HEK293 (cell line): ENCODE results near the gene SUFU.

Experiments used
- CTCF ChIA-PET: fragments of 350-600 bp; formaldehyde crosslinking; extraction: SDS; loops from one replicate; lab custom pipeline; 2021; ENCODE audit warnings: antibody characterized with exemption; lab: Yijun Ruan, JAX
- POLR2A ChIA-PET: fragments of 300-600 bp; formaldehyde crosslinking; extraction: SDS; loops from one replicate; lab custom pipeline; 2020; ENCODE audit warnings: antibody characterized with exemption, inconsistent platforms; lab: Yijun Ruan, JAX
- H3K27ac ChIP-seq: fragments of 200-500 bp; sonication (Bioruptor generic); 2 replicates; pipeline ENCODE4 v1.5.1; 2014; ENCODE audit warnings: low read depth, low read length, control low read depth, inconsistent platforms; ENCODE audit errors: extremely low read depth
- H3K36me3 ChIP-seq, 2 experiments: fragments of 200-500 bp in 1 of 2; sonication (Bioruptor generic) in 1 of 2; 1 replicate in 1 of 2; 2 replicates in 1 of 2; pipeline ENCODE4 v1.5.1; 2014 to 2017; ENCODE audit warnings: inconsistent platforms in 2 of 2, low read length in 2 of 2; ENCODE audit not compliant: control insufficient read depth in 2 of 2, insufficient read depth in 1 of 2
- H3K4me1 ChIP-seq: fragments of 200-500 bp; sonication (Bioruptor generic); 2 replicates; pipeline ENCODE4 v1.5.1; 2014; ENCODE audit warnings: mild to moderate bottlenecking, low read length, inconsistent platforms; ENCODE audit not compliant: control insufficient read depth, insufficient read depth
- H3K4me3 ChIP-seq: 2 replicates; pipeline ENCODE4 v1.5.1; 2011; ENCODE audit warnings: low read depth, mild to moderate bottlenecking, control low read depth, low read length, moderate library complexity
- H3K9me3 ChIP-seq: fragments of 200-500 bp; sonication (Bioruptor generic); 2 replicates; pipeline ENCODE4 v1.5.1; 2014; ENCODE audit warnings: low read depth, low read length, inconsistent platforms; ENCODE audit not compliant: control insufficient read depth, insufficient read depth
- HOXD13 ChIP-seq: sonication (generic); formaldehyde crosslinking; IDR thresholded peaks from 2 replicates; pipeline ENCODE4 v1.8.0; 2022; ENCODE audit warnings: missing genetic modification reagents, borderline replicate concordance
- PRDM6 ChIP-seq: fragments of 450-650 bp; formaldehyde crosslinking; IDR thresholded peaks from 2 replicates; pipeline ENCODE4 v1.5.1; 2017; ENCODE audit warnings: missing biosample characterization, missing genetic modification characterization
- YY1 ChIP-seq: fragments of 450-650 bp; formaldehyde crosslinking; IDR thresholded peaks from 2 replicates; pipeline ENCODE4 v1.5.1; 2018; ENCODE audit warnings: missing biosample characterization, missing genetic modification characterization
- ZBTB44 ChIP-seq: fragments of 450-650 bp; IDR thresholded peaks from 2 replicates; pipeline ENCODE4 v1.5.1; 2018; ENCODE audit warnings: missing biosample characterization, mild to moderate bottlenecking, missing genetic modification characterization
- ZFP3 ChIP-seq: fragments of 450-650 bp; formaldehyde crosslinking; IDR thresholded peaks from 2 replicates; pipeline ENCODE4 v1.5.1; 2016; ENCODE audit warnings: low read depth, missing biosample characterization, missing genetic modification characterization
- ZNF112 ChIP-seq: fragments of 450-650 bp; formaldehyde crosslinking; IDR thresholded peaks from 2 replicates; pipeline ENCODE4 v1.5.0; 2017; ENCODE audit warnings: missing biosample characterization, missing genetic modification characterization
- ZNF132 ChIP-seq: fragments of 450-650 bp; formaldehyde crosslinking; IDR thresholded peaks from 2 replicates; pipeline ENCODE4 v1.5.1; 2017; ENCODE audit warnings: missing biosample characterization, missing genetic modification characterization, borderline replicate concordance
- ZNF138 ChIP-seq: fragments of 450-650 bp; formaldehyde crosslinking; IDR thresholded peaks from 2 replicates; pipeline ENCODE4 v1.5.1; 2016; ENCODE audit warnings: missing biosample characterization, missing genetic modification characterization, borderline replicate concordance
- ZNF157 ChIP-seq: fragments of 450-650 bp; formaldehyde crosslinking; IDR thresholded peaks from 2 replicates; pipeline ENCODE4 v1.5.1; 2016; ENCODE audit warnings: missing biosample characterization, missing genetic modification characterization
- ZNF214 ChIP-seq: fragments of 450-650 bp; formaldehyde crosslinking; IDR thresholded peaks from 2 replicates; pipeline ENCODE4 v1.5.1; 2017; ENCODE audit warnings: missing biosample characterization, mild to moderate bottlenecking, missing genetic modification characterization, borderline replicate concordance
- ZNF221 ChIP-seq: fragments of 450-650 bp; formaldehyde crosslinking; IDR thresholded peaks from 2 replicates; pipeline ENCODE4 v1.5.1; 2017; ENCODE audit warnings: missing biosample characterization, missing genetic modification characterization, borderline replicate concordance
- ZNF311 ChIP-seq: fragments of 450-650 bp; formaldehyde crosslinking; IDR thresholded peaks from 2 replicates; pipeline ENCODE4 v1.5.1; 2017; ENCODE audit warnings: missing biosample characterization, missing genetic modification characterization, borderline replicate concordance
- ZNF426 ChIP-seq: fragments of 450-650 bp; formaldehyde crosslinking; IDR thresholded peaks from 2 replicates; pipeline ENCODE4 v1.5.1; 2017; ENCODE audit warnings: missing biosample characterization, missing genetic modification characterization, mild to moderate bottlenecking, inconsistent platforms, moderate library complexity
- ZNF433 ChIP-seq: fragments of 450-650 bp; formaldehyde crosslinking; IDR thresholded peaks from 2 replicates; pipeline ENCODE4 v1.5.1; 2016; ENCODE audit warnings: missing biosample characterization, missing genetic modification characterization, low read depth
- ZNF529 ChIP-seq: fragments of 450-650 bp; formaldehyde crosslinking; IDR thresholded peaks from 2 replicates; pipeline ENCODE4 v1.5.1; 2017; ENCODE audit warnings: missing genetic modification characterization, missing biosample characterization; ENCODE audit not compliant: insufficient replicate concordance
- ZNF555 ChIP-seq: fragments of 450-650 bp; formaldehyde crosslinking; conservative IDR thresholded peaks from 2 replicates; pipeline ENCODE4 v1.5.1; 2017; ENCODE audit warnings: missing biosample characterization, mild to moderate bottlenecking, missing genetic modification characterization, inconsistent platforms
- ZNF560 ChIP-seq: fragments of 450-650 bp; formaldehyde crosslinking; IDR thresholded peaks from 2 replicates; pipeline ENCODE4 v1.5.1; 2017; ENCODE audit warnings: missing biosample characterization, missing genetic modification characterization, borderline replicate concordance
- ZNF660 ChIP-seq: fragments of 450-650 bp; IDR thresholded peaks from 2 replicates; pipeline ENCODE4 v1.5.1; 2018; ENCODE audit warnings: missing biosample characterization, mild to moderate bottlenecking, missing genetic modification characterization
- ZNF777 ChIP-seq: fragments of 450-650 bp; formaldehyde crosslinking; IDR thresholded peaks from 2 replicates; pipeline ENCODE4 v1.5.1; 2017; ENCODE audit warnings: missing biosample characterization, missing genetic modification characterization, borderline replicate concordance
- TF ChIP-seq, protein P1 (sequence below): fragments of 450-650 bp; formaldehyde crosslinking; IDR thresholded peaks from 2 replicates; pipeline ENCODE4 v1.5.1; 2017; ENCODE audit warnings: missing biosample characterization, missing genetic modification characterization
- TF ChIP-seq, protein P2 (sequence below): fragments of 450-650 bp; formaldehyde crosslinking; IDR thresholded peaks from 2 replicates; pipeline ENCODE4 v1.5.1; 2016; ENCODE audit warnings: missing biosample characterization, missing genetic modification characterization
- TF ChIP-seq, protein P3 (sequence below): fragments of 450-650 bp; formaldehyde crosslinking; IDR thresholded peaks from 2 replicates; pipeline ENCODE4 v1.5.1; 2016; ENCODE audit warnings: missing biosample characterization, missing genetic modification characterization

Gene SUFU

DNA sequence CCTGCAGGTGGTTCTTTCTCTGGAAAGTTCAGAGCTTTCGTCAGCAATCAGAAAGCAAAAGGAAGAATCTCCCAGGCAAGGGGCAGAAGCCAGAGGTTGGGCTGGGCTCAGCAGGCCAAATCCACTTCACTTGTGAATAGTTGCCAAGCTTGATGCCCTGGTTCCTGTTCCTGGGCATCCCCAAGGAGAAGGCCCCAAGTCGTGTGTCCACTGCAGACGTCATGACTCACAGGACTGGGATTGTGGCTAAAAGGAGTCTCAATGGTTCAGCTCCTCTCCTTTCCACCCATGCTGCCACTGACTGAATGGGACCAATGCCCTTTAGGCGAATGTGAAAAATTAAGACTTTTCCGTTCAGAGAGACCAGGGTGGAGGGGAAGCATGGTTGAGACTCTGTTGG lies 101.9 kb downstream of the SUFU start:
- no peaks in the 10 kb centered on the region for H3K4me1 ChIP-seq
- H3K27ac ChIP-seq, result no peak overlapping the region
- TF ChIP-seq ZNF555 (no peak), ZNF660 (no peak), ZNF214 (no peak), ZNF221 (tag by site-specific recombination) (no peak), ZNF132 (tag by site-specific recombination) (no peak), ZNF112 (tag by site-specific recombination) (no peak)
- TF ChIP-seq, protein P1, sequence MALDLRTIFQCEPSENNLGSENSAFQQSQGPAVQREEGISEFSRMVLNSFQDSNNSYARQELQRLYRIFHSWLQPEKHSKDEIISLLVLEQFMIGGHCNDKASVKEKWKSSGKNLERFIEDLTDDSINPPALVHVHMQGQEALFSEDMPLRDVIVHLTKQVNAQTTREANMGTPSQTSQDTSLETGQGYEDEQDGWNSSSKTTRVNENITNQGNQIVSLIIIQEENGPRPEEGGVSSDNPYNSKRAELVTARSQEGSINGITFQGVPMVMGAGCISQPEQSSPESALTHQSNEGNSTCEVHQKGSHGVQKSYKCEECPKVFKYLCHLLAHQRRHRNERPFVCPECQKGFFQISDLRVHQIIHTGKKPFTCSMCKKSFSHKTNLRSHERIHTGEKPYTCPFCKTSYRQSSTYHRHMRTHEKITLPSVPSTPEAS (tag by site-specific recombination), result no peak
- no peak overlapping the region for H3K4me3 ChIP-seq
- CTCF ChIA-PET, result interaction anchor here (0.6 to 0.8 kb wide), 2 partner anchors 16 to 376 kb away, joined by 3 to 5 read pairs; no protein-coding TSS in a partner anchor
- no peaks in the 10 kb centered on the region for H3K9me3 ChIP-seq
- H3K36me3 ChIP-seq, result peaks cover 0 to 47% of the 10 kb centered on the region in 2 experiments; a peak in 2 of 3 replicates
- POLR2A ChIA-PET, result no interaction called here

- peaks cover 0 to 31% of the 10 kb centered on the region in 2 experiments; a peak in 2 of 3 replicates for H3K36me3 ChIP-seq
- CTCF ChIA-PET, result interaction anchor here (0.6 to 1.6 kb wide), 2 partner anchors 12 to 24 kb away, joined by 3 to 4 read pairs; no protein-coding TSS in a partner anchor
- H3K4me3 ChIP-seq, result no peak overlapping the region
- POLR2A ChIA-PET, result interaction anchor here (1.0 kb wide), 1 partner anchor 34 kb away, joined by 3 read pairs; no protein-coding TSS in a partner anchor
- TF ChIP-seq ZNF529 (tag by site-specific recombination), result no peak
- no peak for TF ChIP-seq YY1 (tag by site-specific recombination)
- TF ChIP-seq HOXD13 (CRISPR knock-in tag), result no peak
- no peak for TF ChIP-seq ZNF426 (tag by site-specific recombination)
- TF ChIP-seq ZNF560 (tag by site-specific recombination), result no peak
- no peak for TF ChIP-seq ZNF138 (tag by site-specific recombination)
- TF ChIP-seq PRDM6 (tag by site-specific recombination), result no peak
- no peak for TF ChIP-seq ZNF311 (tag by site-specific recombination)
- no peak for TF ChIP-seq ZNF777
- TF ChIP-seq, protein P2, sequence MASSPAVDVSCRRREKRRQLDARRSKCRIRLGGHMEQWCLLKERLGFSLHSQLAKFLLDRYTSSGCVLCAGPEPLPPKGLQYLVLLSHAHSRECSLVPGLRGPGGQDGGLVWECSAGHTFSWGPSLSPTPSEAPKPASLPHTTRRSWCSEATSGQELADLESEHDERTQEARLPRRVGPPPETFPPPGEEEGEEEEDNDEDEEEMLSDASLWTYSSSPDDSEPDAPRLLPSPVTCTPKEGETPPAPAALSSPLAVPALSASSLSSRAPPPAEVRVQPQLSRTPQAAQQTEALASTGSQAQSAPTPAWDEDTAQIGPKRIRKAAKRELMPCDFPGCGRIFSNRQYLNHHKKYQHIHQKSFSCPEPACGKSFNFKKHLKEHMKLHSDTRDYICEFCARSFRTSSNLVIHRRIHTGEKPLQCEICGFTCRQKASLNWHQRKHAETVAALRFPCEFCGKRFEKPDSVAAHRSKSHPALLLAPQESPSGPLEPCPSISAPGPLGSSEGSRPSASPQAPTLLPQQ, result no peak
- no peak for TF ChIP-seq ZNF157
- no peak for TF ChIP-seq ZBTB44 (tag by site-specific recombination)
- no peak for TF ChIP-seq ZFP3 (tag by site-specific recombination)
- TF ChIP-seq, protein P3, sequence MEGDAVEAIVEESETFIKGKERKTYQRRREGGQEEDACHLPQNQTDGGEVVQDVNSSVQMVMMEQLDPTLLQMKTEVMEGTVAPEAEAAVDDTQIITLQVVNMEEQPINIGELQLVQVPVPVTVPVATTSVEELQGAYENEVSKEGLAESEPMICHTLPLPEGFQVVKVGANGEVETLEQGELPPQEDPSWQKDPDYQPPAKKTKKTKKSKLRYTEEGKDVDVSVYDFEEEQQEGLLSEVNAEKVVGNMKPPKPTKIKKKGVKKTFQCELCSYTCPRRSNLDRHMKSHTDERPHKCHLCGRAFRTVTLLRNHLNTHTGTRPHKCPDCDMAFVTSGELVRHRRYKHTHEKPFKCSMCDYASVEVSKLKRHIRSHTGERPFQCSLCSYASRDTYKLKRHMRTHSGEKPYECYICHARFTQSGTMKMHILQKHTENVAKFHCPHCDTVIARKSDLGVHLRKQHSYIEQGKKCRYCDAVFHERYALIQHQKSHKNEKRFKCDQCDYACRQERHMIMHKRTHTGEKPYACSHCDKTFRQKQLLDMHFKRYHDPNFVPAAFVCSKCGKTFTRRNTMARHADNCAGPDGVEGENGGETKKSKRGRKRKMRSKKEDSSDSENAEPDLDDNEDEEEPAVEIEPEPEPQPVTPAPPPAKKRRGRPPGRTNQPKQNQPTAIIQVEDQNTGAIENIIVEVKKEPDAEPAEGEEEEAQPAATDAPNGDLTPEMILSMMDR (tag by site-specific recombination), result no peak
- TF ChIP-seq ZNF433 (tag by site-specific recombination), result no peak
- peaks cover 3% of the 10 kb centered on the region; the same call in 1 of the 2 replicates for H3K4me1 ChIP-seq
- no peak overlapping the region for H3K27ac ChIP-seq
- no peaks in the 10 kb centered on the region for H3K9me3 ChIP-seq
Measured at GRCh38 chr10:102608487-102608886, 104.7 kb downstream of the SUFU start.
